SK-N-SH (cell line): ENCODE data around the gene HHIP. TPM values are rescaled to one million over a fixed set of nuclear protein-coding genes. Genes with fewer than 3 reads are reported as not detected.

Source experiments
- CTCF ChIA-PET: fragments of 300-600, 350-600 bp; formaldehyde crosslinking; extraction: SDS; loops from one replicate; lab custom pipeline; 2021; lab: Yijun Ruan, JAX
- POLR2A ChIA-PET: fragments of 350-600 bp; sonication (Branson Sonifier 250); formaldehyde crosslinking; extraction: SDS; loops from one replicate; lab custom pipeline; 2020; ENCODE audit warnings: antibody characterized with exemption, inconsistent platforms; lab: Yijun Ruan, JAX
- DNase-seq: peaks from one replicate; pipeline ENCODE4 v3.0.0; 2012
- H2AFZ ChIP-seq: fragments of 200-600 bp; sonication (generic); 2 replicates; pipeline ENCODE4 v1.8.1; 2016; ENCODE audit warnings: antibody characterized with exemption, mild to moderate bottlenecking, low read depth
- H3F3A ChIP-seq: fragments of 200-600 bp; sonication (generic); replicated peaks from 2 replicates; pipeline ENCODE3; 2016; ENCODE audit warnings: antibody characterized with exemption, mild to moderate bottlenecking; ENCODE audit not compliant: insufficient read depth
- H3K27ac ChIP-seq, 2 experiments: fragments of 200-500 bp in 1 of 2; fragments of 200-600 bp in 1 of 2; sonication (Bioruptor generic) in 1 of 2; sonication (generic), shearing (Covaris generic) in 1 of 2; 2 replicates each; pipeline versions ENCODE4 v1.5.1 to v1.6.1; 2014 to 2016; ENCODE audit warnings: low read depth in 2 of 2, inconsistent platforms in 1 of 2, low read length in 1 of 2, mild to moderate bottlenecking in 1 of 2, mixed read lengths in 1 of 2
- H3K27me3 ChIP-seq: fragments of 200-600 bp; sonication (generic), shearing (Covaris generic); 2 replicates; pipeline ENCODE4 v1.6.1; 2016; ENCODE audit warnings: mixed run types; ENCODE audit not compliant: insufficient read depth
- H3K36me3 ChIP-seq, 2 experiments: fragments of 200-500 bp in 1 of 2; fragments of 200-600 bp in 1 of 2; sonication (Bioruptor generic) in 1 of 2; sonication (generic) in 1 of 2; replicated peaks in 1 of 2; 2 replicates each; pipeline versions ENCODE3 to v1.5.1; 2014 to 2016; ENCODE audit warnings: low read length in 1 of 2, mild to moderate bottlenecking in 1 of 2; ENCODE audit not compliant: insufficient read depth in 2 of 2, control insufficient read depth in 1 of 2
- H3K4me1 ChIP-seq, 2 experiments: fragments of 200-500 bp in 1 of 2; fragments of 200-600 bp in 1 of 2; sonication (Bioruptor generic) in 1 of 2; sonication (generic), shearing (Covaris generic) in 1 of 2; 2 replicates each; pipeline versions ENCODE4 v1.5.1 to v1.6.1; 2014 to 2016; ENCODE audit warnings: low read depth in 1 of 2, low read length in 1 of 2, mixed run types in 1 of 2; ENCODE audit not compliant: insufficient read depth in 2 of 2, control insufficient read depth in 1 of 2
- H3K4me2 ChIP-seq: fragments of 200-600 bp; sonication (generic), shearing (Covaris generic); 2 replicates; pipeline ENCODE4 v1.6.1; 2017; ENCODE audit warnings: mixed run types
- H3K4me3 ChIP-seq, 2 experiments: fragments of 200-500 bp in 1 of 2; fragments of 200-600 bp in 1 of 2; sonication (Bioruptor generic) in 1 of 2; sonication (generic), shearing (Covaris generic) in 1 of 2; 2 replicates each; pipeline versions ENCODE4 v1.5.1 to v1.8.1; 2014 to 2016; ENCODE audit warnings: low read depth in 2 of 2, inconsistent platforms in 1 of 2, low read length in 1 of 2, mild to moderate bottlenecking in 1 of 2, mixed read lengths in 1 of 2, moderate library complexity in 1 of 2
- H3K79me2 ChIP-seq: fragments of 200-600 bp; sonication (generic); 2 replicates; pipeline ENCODE4 v1.8.1; 2017; ENCODE audit warnings: mild to moderate bottlenecking; ENCODE audit not compliant: insufficient read depth
- H3K9ac ChIP-seq: fragments of 200-600 bp; sonication (generic); 2 replicates; pipeline ENCODE4 v1.6.1; 2017; ENCODE audit warnings: mixed run types
- H3K9me2 ChIP-seq: fragments of 200-600 bp; sonication (generic); 2 replicates; pipeline ENCODE4 v1.6.1; 2017; ENCODE audit warnings: mixed run types
- H3K9me3 ChIP-seq: fragments of 200-600 bp; sonication (generic); 2 replicates; pipeline ENCODE4 v1.6.1; 2017; ENCODE audit warnings: mixed run types, mild to moderate bottlenecking, moderate library complexity
- H4K20me1 ChIP-seq: fragments of 200-600 bp; sonication (generic); 2 replicates; pipeline ENCODE4 v1.6.1; 2017; ENCODE audit warnings: mild to moderate bottlenecking, mixed run types; ENCODE audit not compliant: insufficient read depth
- NFIC ChIP-seq: IDR thresholded peaks from 2 replicates; pipeline ENCODE4 v1.4.0; 2012; ENCODE audit warnings: borderline replicate concordance
- RAD21 ChIP-seq: IDR thresholded peaks from 2 replicates; pipeline ENCODE4 v1.6.1; 2012; ENCODE audit warnings: mild to moderate bottlenecking, low read length
- REST ChIP-seq: IDR thresholded peaks from 2 replicates; pipeline ENCODE4 v1.6.1; 2012; ENCODE audit warnings: mild to moderate bottlenecking, low read depth, low read length, moderate library complexity
- RFX5 ChIP-seq: IDR thresholded peaks from 2 replicates; pipeline ENCODE4 v1.6.1; 2012; ENCODE audit warnings: mild to moderate bottlenecking, improper control_type of control experiment, low read length
- TCF12 ChIP-seq: IDR thresholded peaks from 2 replicates; pipeline ENCODE4 v1.4.0; 2012
- TEAD4 ChIP-seq: IDR thresholded peaks from 2 replicates; pipeline ENCODE4 v1.4.0; 2012; ENCODE audit warnings: mild to moderate bottlenecking, borderline replicate concordance; ENCODE audit not compliant: insufficient read depth
- polyA plus RNA-seq, 3 experiments: library from polyadenylated mRNA; depleted of rRNA; stranded (reverse); fragments of >200 nt; gene quantifications; 2 replicates each; pipeline ENCODE4 v1.2.3, GENCODE V29; 2012
- TF ChIP-seq, protein P1 (sequence below): IDR thresholded peaks from 2 replicates; pipeline ENCODE4 v1.4.0; 2012; ENCODE audit warnings: low read depth, borderline replicate concordance
- TF ChIP-seq, protein P2 (sequence below): IDR thresholded peaks from 2 replicates; pipeline ENCODE4 v1.4.0; 2012; ENCODE audit warnings: low read depth
- TF ChIP-seq, protein P3 (sequence below): fragments of 150-350 bp; IDR thresholded peaks from 2 replicates; pipeline ENCODE4 v1.6.1; 2016; ENCODE audit warnings: mild to moderate bottlenecking, low read depth, low read length

Gene HHIP
- polyA plus RNA-seq, 1 of the 3 experiments (the other 2 are of a cell fraction), result 3.5 TPM

DNA sequence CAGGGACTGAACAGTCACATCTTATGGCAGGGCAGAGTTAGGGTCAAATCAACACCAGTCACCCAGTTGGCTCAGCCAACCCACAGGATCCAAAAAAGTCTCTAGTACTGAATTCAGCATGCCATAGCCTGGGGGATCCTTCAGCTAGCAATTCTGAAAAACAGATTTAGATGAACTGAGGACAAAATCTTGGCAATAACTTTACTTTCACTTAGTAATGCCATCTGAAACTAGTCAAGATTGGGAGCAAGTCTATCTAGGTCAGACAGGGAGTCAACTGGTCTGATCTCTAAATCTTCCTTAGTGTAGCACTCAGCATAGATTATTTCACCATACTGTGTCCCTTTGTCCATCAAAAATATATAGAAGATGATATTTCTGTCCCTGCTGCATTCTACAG, 76.0 kb downstream of the HHIP start:
- CTCF ChIA-PET, result no interaction called here
- H3K4me1 ChIP-seq, result 0 out of 4 replicates have a peak, but pooled peaks cover 0 to 5% of the 10 kb centered on the region in 2 experiments
- no peak for DNase-seq

More for the DNA sequence above, 76.0 kb downstream of the HHIP start:
- Histone ChIP-seq H3K9ac (no peak overlapping the region), H3K27ac (no peak overlapping the region), H3K9me3 (0 out of 2 replicates have a peak, but pooled peaks cover 2% of the 10 kb centered on the region), H3K79me2 (no peaks in the 10 kb centered on the region), H3K4me3 (no peak overlapping the region), H3F3A (peaks cover 5% of the 10 kb centered on the region), H2AFZ (no peak overlapping the region), H3K27me3 (no peaks in the 10 kb centered on the region)
- no peak for TF ChIP-seq REST
- TF ChIP-seq, protein P1, sequence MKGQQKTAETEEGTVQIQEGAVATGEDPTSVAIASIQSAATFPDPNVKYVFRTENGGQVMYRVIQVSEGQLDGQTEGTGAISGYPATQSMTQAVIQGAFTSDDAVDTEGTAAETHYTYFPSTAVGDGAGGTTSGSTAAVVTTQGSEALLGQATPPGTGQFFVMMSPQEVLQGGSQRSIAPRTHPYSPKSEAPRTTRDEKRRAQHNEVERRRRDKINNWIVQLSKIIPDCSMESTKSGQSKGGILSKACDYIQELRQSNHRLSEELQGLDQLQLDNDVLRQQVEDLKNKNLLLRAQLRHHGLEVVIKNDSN, result no peak
- no peak for TF ChIP-seq TCF12
- no peak for TF ChIP-seq RAD21
- TF ChIP-seq, protein P2, sequence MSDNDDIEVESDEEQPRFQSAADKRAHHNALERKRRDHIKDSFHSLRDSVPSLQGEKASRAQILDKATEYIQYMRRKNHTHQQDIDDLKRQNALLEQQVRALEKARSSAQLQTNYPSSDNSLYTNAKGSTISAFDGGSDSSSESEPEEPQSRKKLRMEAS, result no peak
- no peak for TF ChIP-seq TEAD4
- TF ChIP-seq, protein P3, sequence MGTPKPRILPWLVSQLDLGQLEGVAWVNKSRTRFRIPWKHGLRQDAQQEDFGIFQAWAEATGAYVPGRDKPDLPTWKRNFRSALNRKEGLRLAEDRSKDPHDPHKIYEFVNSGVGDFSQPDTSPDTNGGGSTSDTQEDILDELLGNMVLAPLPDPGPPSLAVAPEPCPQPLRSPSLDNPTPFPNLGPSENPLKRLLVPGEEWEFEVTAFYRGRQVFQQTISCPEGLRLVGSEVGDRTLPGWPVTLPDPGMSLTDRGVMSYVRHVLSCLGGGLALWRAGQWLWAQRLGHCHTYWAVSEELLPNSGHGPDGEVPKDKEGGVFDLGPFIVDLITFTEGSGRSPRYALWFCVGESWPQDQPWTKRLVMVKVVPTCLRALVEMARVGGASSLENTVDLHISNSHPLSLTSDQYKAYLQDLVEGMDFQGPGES, result no peak
- TF ChIP-seq NFIC, result no peak
- TF ChIP-seq RFX5, result no peak
- TF ChIP-seq, all 33 proteins: peak for 0
- Histone ChIP-seq H3K4me2 (no peak overlapping the region), H4K20me1 (no peaks in the 10 kb centered on the region), H3K9me2 (no peaks in the 10 kb centered on the region), H3K36me3 (peaks cover 0 to 6% of the 10 kb centered on the region in 2 experiments)
- POLR2A ChIA-PET, result no interaction called here
